Measurements from ENCODE around the gene RFX2.

DNA sequence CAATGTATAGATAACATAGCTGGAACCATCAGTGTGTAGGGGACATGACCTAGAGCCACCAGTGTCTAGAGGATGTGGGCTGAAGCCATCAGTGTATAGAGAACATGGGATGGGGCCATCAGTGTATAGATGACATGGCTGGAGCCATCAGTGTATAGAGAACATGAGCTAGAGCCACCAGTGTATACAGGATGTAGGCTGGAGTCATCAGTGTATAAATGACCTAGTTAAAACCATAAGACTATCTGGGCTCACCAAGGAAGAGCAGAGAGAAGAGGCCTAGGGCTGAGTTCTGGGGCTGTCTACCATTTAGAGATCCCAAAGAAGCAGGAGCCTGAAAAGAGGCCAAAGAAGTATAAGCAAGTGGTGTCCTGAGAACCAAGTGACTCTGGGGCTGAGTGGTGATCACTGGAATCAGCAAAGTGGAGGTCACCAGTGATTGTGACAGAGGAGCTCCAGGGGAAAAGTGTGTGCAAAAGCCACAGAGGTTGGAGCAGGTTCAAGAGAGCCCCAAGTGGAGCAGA lies 41.0 kb downstream of the RFX2 start:
- TF ChIP-seq, protein P1, sequence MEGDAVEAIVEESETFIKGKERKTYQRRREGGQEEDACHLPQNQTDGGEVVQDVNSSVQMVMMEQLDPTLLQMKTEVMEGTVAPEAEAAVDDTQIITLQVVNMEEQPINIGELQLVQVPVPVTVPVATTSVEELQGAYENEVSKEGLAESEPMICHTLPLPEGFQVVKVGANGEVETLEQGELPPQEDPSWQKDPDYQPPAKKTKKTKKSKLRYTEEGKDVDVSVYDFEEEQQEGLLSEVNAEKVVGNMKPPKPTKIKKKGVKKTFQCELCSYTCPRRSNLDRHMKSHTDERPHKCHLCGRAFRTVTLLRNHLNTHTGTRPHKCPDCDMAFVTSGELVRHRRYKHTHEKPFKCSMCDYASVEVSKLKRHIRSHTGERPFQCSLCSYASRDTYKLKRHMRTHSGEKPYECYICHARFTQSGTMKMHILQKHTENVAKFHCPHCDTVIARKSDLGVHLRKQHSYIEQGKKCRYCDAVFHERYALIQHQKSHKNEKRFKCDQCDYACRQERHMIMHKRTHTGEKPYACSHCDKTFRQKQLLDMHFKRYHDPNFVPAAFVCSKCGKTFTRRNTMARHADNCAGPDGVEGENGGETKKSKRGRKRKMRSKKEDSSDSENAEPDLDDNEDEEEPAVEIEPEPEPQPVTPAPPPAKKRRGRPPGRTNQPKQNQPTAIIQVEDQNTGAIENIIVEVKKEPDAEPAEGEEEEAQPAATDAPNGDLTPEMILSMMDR (IDR thresholded peaks at IDR 0.05) = no peak
- no peak for TF ChIP-seq POLR2A (IDR thresholded peaks at IDR 0.05)

Data from right lobe of liver (tissue), 4 donors.